Activated T-cell treated with anti-CD3 and anti-CD28 coated beads, Interleukin-2, amount 50 U/mL, for 1 hour (primary cell): ENCODE measurements around the gene CDKL4.
"Not testable (repeated sequence)": the region's sequence is repeated elsewhere in the genome, so short reads cannot be mapped to it uniquely, and the experiment has no call there.

ENCODE experiments used
- DNase-seq: peaks from one replicate; pipeline ENCODE4 v3.0.0-alpha.2; 2020

Gene CDKL4

GRCh38 chr2:39228413-39229209 lies 15.2 kb downstream of the CDKL4 start:
- peak; percentile 43 for DNase-seq

- peak; percentile 81 for DNase-seq
Measured at GRCh38 chr2:39227628-39228412, 15.9 kb downstream of the CDKL4 start.

- DNase-seq = no peak
Measured at GRCh38 chr2:39225567-39225966, 18.2 kb downstream of the CDKL4 start.

GRCh38 chr2:39223909-39224308 lies 19.9 kb downstream of the CDKL4 start:
- DNase-seq = no peak

GRCh38 chr2:39221459-39221858 lies 22.3 kb downstream of the CDKL4 start:
- DNase-seq = no peak

- no peak for DNase-seq
Measured at GRCh38 chr2:39220136-39220535, 23.6 kb downstream of the CDKL4 start.

- DNase-seq = no peak
Measured at GRCh38 chr2:39218391-39218790, 25.4 kb downstream of the CDKL4 start.

- no peak for DNase-seq
Measured at GRCh38 chr2:39217192-39217550, 26.6 kb downstream of the CDKL4 start.

- DNase-seq = peak; percentile 51
Measured at GRCh38 chr2:39216346-39217191, 27.2 kb downstream of the CDKL4 start.

GRCh38 chr2:39215545-39215944 lies 28.2 kb downstream of the CDKL4 start:
- no peak for DNase-seq

GRCh38 chr2:39213015-39213414 lies 30.8 kb downstream of the CDKL4 start:
- DNase-seq = no peak

GRCh38 chr2:39210846-39211245 lies 32.9 kb downstream of the CDKL4 start:
- no peak for DNase-seq

- no peak for DNase-seq
Measured at GRCh38 chr2:39203382-39203781, 40.4 kb downstream of the CDKL4 start.

- no peak for DNase-seq
Measured at GRCh38 chr2:39202639-39203369, 41.0 kb downstream of the CDKL4 start.

GRCh38 chr2:39197003-39197402 lies 46.8 kb downstream of the CDKL4 start:
- DNase-seq = not testable (repeated sequence)

GRCh38 chr2:39194686-39195085 lies 49.1 kb downstream of the CDKL4 start:
- DNase-seq = no peak

- no peak for DNase-seq
Measured at GRCh38 chr2:39188960-39189494, 54.7 kb downstream of the CDKL4 start.

GRCh38 chr2:39183673-39184072 lies 60.1 kb downstream of the CDKL4 start:
- no peak for DNase-seq

GRCh38 chr2:39181297-39181696 lies 62.5 kb downstream of the CDKL4 start:
- no peak for DNase-seq

GRCh38 chr2:39179974-39180960 lies 63.5 kb downstream of the CDKL4 start:
- no peak for DNase-seq

GRCh38 chr2:39178756-39179155 lies 65.0 kb downstream of the CDKL4 start:
- DNase-seq = no peak
